NCI-H82 treated with DMSO at 0.1 percent for 48 hours (cell line): ENCODE data around the gene BPIFB1.

Source experiments
- DNase-seq: peaks from one replicate; lab custom pipeline; 2025; ENCODE audit not compliant: unreplicated experiment; lab: John Stamatoyannopoulos, UW

Gene BPIFB1

DNA sequence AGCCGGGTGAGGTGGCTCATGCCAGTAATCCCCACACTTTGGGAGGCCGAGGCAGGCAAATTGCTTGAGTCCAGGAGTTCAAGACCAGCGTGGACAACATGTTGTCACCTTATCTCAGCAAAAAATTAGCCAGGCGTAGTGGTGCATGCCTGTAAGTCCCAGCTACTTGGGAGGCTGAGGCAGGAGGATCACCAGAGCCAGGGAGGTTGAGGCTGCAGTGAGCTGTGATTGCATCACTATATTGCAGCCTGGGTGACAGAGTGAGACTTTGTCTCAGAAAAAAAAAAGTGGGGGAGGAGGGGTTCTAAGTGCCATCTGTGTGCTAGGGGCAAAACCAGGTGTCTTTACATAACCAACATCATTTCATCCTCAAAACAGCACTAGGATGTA, 70.0 kb downstream of the BPIFB1 start:
- DNase-seq: no peak
